Measurements from ENCODE around the gene KDM5A. TPM values are rescaled to one million over a fixed set of nuclear protein-coding genes. Genes with fewer than 3 reads are reported as not detected.
A peak's percentile ranks its signal among the peaks of the same experiment; 100 is the strongest.

The KDM5A gene
- total RNA-seq, 1 donor from 2014 or later = 28.2 TPM

GRCh38 chr12:323507-323906 lies 65.6 kb downstream of the KDM5A start:
- Histone ChIP-seq H3K4me3 (no peak overlapping the region), H3K27ac (replicated peaks) (no peak overlapping the region), H3K9me3 (replicated peaks) (no peaks in the 10 kb centered on the region), H3K4me1 (no peaks in the 10 kb centered on the region), H3K27me3 (ENCODE audit: low read depth) (no peaks in the 10 kb centered on the region), H3K36me3 (peaks cover 92% of the 10 kb centered on the region)
- intact Hi-C loops (cut with micrococcal nuclease) = no loop called here
- no peak for TF ChIP-seq CTCF (IDR thresholded peaks at IDR 0.05; ENCODE audit: borderline replicate concordance)
- no peak for DNase-seq

- H3K36me3 ChIP-seq = peaks cover 95% of the 10 kb centered on the region
- peak; percentile 33 for TF ChIP-seq CTCF (IDR thresholded peaks at IDR 0.05; ENCODE audit: borderline replicate concordance)
- no peaks in the 10 kb centered on the region for H3K27me3 ChIP-seq (ENCODE audit: low read depth)
- no peaks in the 10 kb centered on the region for H3K4me1 ChIP-seq
- intact Hi-C loops (cut with micrococcal nuclease) = no loop called here
- no peaks in the 10 kb centered on the region for H3K9me3 ChIP-seq (replicated peaks)
- no peak overlapping the region for H3K27ac ChIP-seq (replicated peaks)
- H3K4me3 ChIP-seq = no peak overlapping the region
- DNase-seq = no peak
These were observed 67.4 kb downstream of the KDM5A start for GRCh38 chr12:321606-322326.

- Histone ChIP-seq H3K4me1 (no peaks in the 10 kb centered on the region), H3K27me3 (ENCODE audit: low read depth) (no peaks in the 10 kb centered on the region), H3K36me3 (peaks cover 100% of the 10 kb centered on the region), H3K4me3 (no peak overlapping the region), H3K27ac (replicated peaks) (no peak overlapping the region), H3K9me3 (replicated peaks) (no peaks in the 10 kb centered on the region)
- intact Hi-C loops (cut with micrococcal nuclease) = no loop called here
- TF ChIP-seq CTCF (IDR thresholded peaks at IDR 0.05; ENCODE audit: borderline replicate concordance) = no peak
- DNase-seq = no peak
These were observed 70.2 kb downstream of the KDM5A start for GRCh38 chr12:318759-319515.

- Histone ChIP-seq H3K27me3 (ENCODE audit: low read depth) (no peaks in the 10 kb centered on the region), H3K4me1 (no peaks in the 10 kb centered on the region), H3K36me3 (peaks cover 99% of the 10 kb centered on the region), H3K4me3 (no peak overlapping the region), H3K27ac (replicated peaks) (no peak overlapping the region), H3K9me3 (replicated peaks) (no peaks in the 10 kb centered on the region)
- intact Hi-C loops (cut with micrococcal nuclease) = no loop called here
- no peak for DNase-seq
- no peak for TF ChIP-seq CTCF (IDR thresholded peaks at IDR 0.05; ENCODE audit: borderline replicate concordance)
These were observed 80.6 kb downstream of the KDM5A start for GRCh38 chr12:308511-308910.

- intact Hi-C loops (cut with micrococcal nuclease) = no loop called here
- H3K9me3 ChIP-seq (replicated peaks) = peaks cover 3% of the 10 kb centered on the region
- no peak overlapping the region for H3K4me3 ChIP-seq
- peaks cover 99% of the 10 kb centered on the region for H3K36me3 ChIP-seq
- H3K4me1 ChIP-seq = no peaks in the 10 kb centered on the region
- no peak overlapping the region for H3K27ac ChIP-seq (replicated peaks)
- no peaks in the 10 kb centered on the region for H3K27me3 ChIP-seq (ENCODE audit: low read depth)
- no peak for TF ChIP-seq CTCF (IDR thresholded peaks at IDR 0.05; ENCODE audit: borderline replicate concordance)
- no peak for DNase-seq
These were observed 81.7 kb downstream of the KDM5A start for GRCh38 chr12:307406-307805.

Measured in left ventricle myocardium inferior (tissue), 1 donor.